ENCODE results near the gene SSH2. TPM values are rescaled to one million over a fixed set of nuclear protein-coding genes. Genes with fewer than 3 reads are reported as not detected.
A peak's percentile ranks its signal among the peaks of the same experiment; 100 is the strongest.

Gene SSH2
- total RNA-seq, 1 experiment from 2014 or later, result 5.5 TPM

DNA sequence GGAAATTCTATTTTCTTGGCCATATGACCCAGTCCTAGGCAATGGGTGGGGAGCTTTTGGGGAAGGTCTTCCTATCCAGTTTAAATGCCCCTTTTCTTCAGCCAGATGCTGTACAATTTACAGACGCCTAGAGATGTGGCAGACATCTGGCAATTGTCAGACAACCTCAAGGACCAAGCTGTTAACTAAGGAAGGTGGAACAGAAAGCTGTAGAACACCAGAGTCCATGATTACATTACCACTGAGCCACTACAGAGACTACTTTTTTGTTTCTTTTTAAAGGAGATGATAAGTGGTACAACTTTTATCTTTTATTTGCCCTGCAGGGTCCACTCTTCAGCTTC, 286.2 kb downstream of the SSH2 start:
- H3K27me3 ChIP-seq (ENCODE audit: control insufficient read depth, insufficient read depth, low read length), result no peaks in the 10 kb centered on the region
- H3K4me3 ChIP-seq (ENCODE audit: insufficient read depth, low read depth, low read length), result no peak overlapping the region
- DNase-seq, result no peak
- no peaks in the 10 kb centered on the region for H3K36me3 ChIP-seq (replicated peaks; ENCODE audit: control insufficient read depth, insufficient read depth, low read length)

DNA sequence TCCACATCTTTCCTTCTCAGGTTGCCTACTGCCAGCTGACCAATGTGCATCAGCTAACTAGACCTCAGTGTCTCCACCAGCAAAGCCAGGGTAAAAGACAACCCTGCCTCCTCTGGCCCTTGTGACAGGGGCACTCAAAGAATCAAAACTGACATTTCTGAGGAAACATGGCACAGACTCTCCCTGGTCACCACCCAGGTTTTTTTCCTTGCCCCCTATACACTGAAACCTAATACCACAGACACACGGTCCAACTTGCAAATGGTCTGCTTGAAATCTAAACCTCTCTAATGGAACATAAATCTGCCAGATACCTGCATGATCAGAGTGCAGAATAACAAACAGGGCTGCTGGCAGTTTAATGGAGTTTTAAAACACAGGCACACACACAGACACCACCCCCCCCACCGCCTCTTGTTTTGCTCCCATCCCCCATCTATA, 287.8 kb downstream of the SSH2 start:
- Histone ChIP-seq H3K27me3 (ENCODE audit: control insufficient read depth, insufficient read depth, low read length) (no peaks in the 10 kb centered on the region), H3K36me3 (replicated peaks; ENCODE audit: control insufficient read depth, insufficient read depth, low read length) (no peaks in the 10 kb centered on the region), H3K4me3 (ENCODE audit: insufficient read depth, low read depth, low read length) (no peak overlapping the region)
- no peak for DNase-seq

- no peaks in the 10 kb centered on the region for H3K36me3 ChIP-seq (replicated peaks; ENCODE audit: control insufficient read depth, insufficient read depth, low read length)
- no peak overlapping the region for H3K4me3 ChIP-seq (ENCODE audit: insufficient read depth, low read depth, low read length)
- no peaks in the 10 kb centered on the region for H3K27me3 ChIP-seq (ENCODE audit: control insufficient read depth, insufficient read depth, low read length)
- DNase-seq, result no peak
Observed at GRCh38 chr17:29640981-29641642, 288.9 kb downstream of the SSH2 start.

DNA sequence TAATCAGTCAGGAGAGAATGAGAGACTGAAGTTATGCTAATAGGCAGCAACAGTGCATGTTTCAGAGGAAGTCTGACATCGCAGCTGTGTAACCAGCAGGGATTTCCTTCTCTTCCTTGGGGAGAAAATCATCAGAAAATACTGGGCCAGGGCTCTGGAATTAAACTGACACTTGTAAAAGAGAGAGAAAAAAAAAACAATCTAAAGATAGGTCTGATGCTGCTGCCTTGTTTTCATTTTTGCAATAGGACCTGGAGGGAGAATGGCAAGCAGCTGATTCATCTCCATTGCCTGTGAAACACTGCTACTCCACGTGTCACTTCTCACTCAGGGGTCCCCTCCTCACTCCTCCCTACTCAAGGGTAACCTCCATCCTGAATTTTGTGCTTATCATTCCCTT, 289.6 kb downstream of the SSH2 start:
- H3K4me3 ChIP-seq (ENCODE audit: insufficient read depth, low read depth, low read length), result no peak overlapping the region
- H3K27me3 ChIP-seq (ENCODE audit: control insufficient read depth, insufficient read depth, low read length), result no peaks in the 10 kb centered on the region
- peak; percentile 39 for DNase-seq
- H3K36me3 ChIP-seq (replicated peaks; ENCODE audit: control insufficient read depth, insufficient read depth, low read length), result no peaks in the 10 kb centered on the region

- Histone ChIP-seq H3K27me3 (ENCODE audit: control insufficient read depth, insufficient read depth, low read length) (no peaks in the 10 kb centered on the region), H3K36me3 (replicated peaks; ENCODE audit: control insufficient read depth, insufficient read depth, low read length) (peaks cover 3% of the 10 kb centered on the region; the same call in 1 of the 2 replicates), H3K4me3 (ENCODE audit: insufficient read depth, low read depth, low read length) (no peak overlapping the region)
- DNase-seq, result peak; percentile 43
Observed at GRCh38 chr17:29633886-29634285, 296.1 kb downstream of the SSH2 start.

GRCh38 chr17:29630630-29631193, 299.3 kb downstream of the SSH2 start:
- DNase-seq, result no peak
- no peaks in the 10 kb centered on the region for H3K27me3 ChIP-seq (ENCODE audit: control insufficient read depth, insufficient read depth, low read length)
- H3K36me3 ChIP-seq (replicated peaks; ENCODE audit: control insufficient read depth, insufficient read depth, low read length), result peaks cover 3% of the 10 kb centered on the region; the same call in 1 of the 2 replicates
- H3K4me3 ChIP-seq (ENCODE audit: insufficient read depth, low read depth, low read length), result no peak overlapping the region

DNA sequence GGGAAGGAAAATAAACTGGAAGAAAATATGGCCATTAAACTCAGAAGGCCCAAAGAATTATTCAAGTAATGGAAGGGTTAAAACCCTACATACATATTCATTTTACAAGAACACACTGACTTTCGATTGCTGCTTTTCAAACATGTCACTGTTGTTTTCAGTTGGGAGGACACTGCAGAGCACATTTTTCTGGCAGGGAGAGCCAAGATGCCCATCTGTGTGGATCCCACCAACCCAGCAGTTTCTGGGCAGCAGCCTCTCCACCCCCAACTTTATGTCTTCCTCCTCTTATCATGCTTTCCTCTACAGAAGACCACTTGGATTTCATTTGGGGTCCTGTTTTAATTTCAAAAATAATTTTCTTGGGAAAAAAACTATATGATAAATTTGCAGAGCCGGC, 300.2 kb downstream of the SSH2 start:
- no peak overlapping the region for H3K4me3 ChIP-seq (ENCODE audit: insufficient read depth, low read depth, low read length)
- no peak for DNase-seq
- H3K27me3 ChIP-seq (ENCODE audit: control insufficient read depth, insufficient read depth, low read length), result no peaks in the 10 kb centered on the region
- H3K36me3 ChIP-seq (replicated peaks; ENCODE audit: control insufficient read depth, insufficient read depth, low read length), result peaks cover 3% of the 10 kb centered on the region; the same call in 1 of the 2 replicates

DNA sequence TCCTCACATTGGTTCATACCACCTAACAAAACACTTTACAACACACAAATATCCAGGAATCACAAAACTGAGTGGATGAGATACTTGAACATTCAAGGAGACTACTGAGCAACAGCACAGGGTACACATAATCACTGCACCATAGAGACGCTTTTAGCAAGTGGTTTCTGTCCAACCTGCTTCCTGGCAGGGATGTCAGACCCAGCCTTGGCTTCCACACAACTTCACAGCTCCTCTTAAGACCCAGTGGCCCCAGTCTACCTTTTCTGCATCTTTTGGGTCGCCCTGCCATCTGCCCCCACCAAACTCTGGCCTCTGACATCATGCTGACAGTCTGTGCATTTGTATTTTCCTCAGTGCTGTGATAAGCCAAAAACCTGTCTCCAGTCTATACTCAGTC, 301.4 kb downstream of the SSH2 start:
- no peak for DNase-seq
- no peaks in the 10 kb centered on the region; the same call in 1 of the 2 replicates for H3K27me3 ChIP-seq (ENCODE audit: control insufficient read depth, insufficient read depth, low read length)
- no peak overlapping the region for H3K4me3 ChIP-seq (ENCODE audit: insufficient read depth, low read depth, low read length)
- peaks cover 3% of the 10 kb centered on the region; the same call in 1 of the 2 replicates for H3K36me3 ChIP-seq (replicated peaks; ENCODE audit: control insufficient read depth, insufficient read depth, low read length)

DNA sequence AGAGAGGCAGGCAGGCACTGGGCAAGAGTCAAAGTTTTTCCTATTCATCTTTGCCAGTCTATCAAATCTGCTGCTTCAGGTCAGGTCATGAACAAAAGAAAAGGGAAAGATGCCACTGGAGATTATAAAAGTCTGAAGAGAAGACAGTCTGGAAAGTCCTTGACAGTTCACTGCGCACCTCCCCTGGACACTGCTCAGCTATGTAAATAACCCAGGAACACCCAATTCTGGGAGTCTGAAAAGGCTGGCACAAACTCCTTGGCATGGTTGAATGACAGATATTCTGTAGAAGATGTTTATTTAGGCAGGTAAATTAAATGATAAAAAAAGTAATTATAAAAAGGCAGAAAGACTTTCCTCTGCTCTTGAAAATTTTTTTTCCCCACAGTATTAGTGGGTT, 302.1 kb downstream of the SSH2 start:
- H3K36me3 ChIP-seq (replicated peaks; ENCODE audit: control insufficient read depth, insufficient read depth, low read length), result peaks cover 3% of the 10 kb centered on the region; the same call in 1 of the 2 replicates
- H3K4me3 ChIP-seq (ENCODE audit: insufficient read depth, low read depth, low read length), result no peak overlapping the region
- DNase-seq, result no peak

GRCh38 chr17:29625037-29625750, 304.8 kb downstream of the SSH2 start:
- Histone ChIP-seq H3K4me3 (ENCODE audit: insufficient read depth, low read depth, low read length) (no peak overlapping the region), H3K36me3 (replicated peaks; ENCODE audit: control insufficient read depth, insufficient read depth, low read length) (no peaks in the 10 kb centered on the region), H3K27me3 (ENCODE audit: control insufficient read depth, insufficient read depth, low read length) (peaks cover 17% of the 10 kb centered on the region)
- peak; percentile 71 for DNase-seq

More for the DNA sequence above, 302.1 kb downstream of the SSH2 start:
- peaks cover 2% of the 10 kb centered on the region; the same call in 1 of the 2 replicates for H3K27me3 ChIP-seq (ENCODE audit: control insufficient read depth, insufficient read depth, low read length)

DNA sequence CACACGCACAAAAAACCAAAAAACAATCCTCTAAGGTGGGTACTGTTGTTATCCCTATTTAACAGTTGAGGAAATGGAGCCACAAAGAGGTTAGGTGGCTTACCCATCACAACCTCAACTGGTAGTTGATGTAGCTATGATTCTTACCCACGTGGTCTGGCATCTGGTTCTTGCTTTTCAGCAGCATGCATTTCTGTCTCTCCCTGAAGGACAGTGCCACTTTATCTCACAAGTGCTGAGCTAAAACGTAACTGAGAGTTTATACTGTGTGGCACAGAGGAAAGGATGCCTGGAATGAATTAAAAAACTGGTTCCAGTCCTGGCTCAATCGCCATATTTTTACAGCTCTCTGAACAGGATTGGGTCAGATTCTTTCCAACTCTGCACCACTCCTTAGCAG, 305.4 kb downstream of the SSH2 start:
- H3K4me3 ChIP-seq (ENCODE audit: insufficient read depth, low read depth, low read length), result no peak overlapping the region
- H3K36me3 ChIP-seq (replicated peaks; ENCODE audit: control insufficient read depth, insufficient read depth, low read length), result no peaks in the 10 kb centered on the region
- peaks cover 18% of the 10 kb centered on the region for H3K27me3 ChIP-seq (ENCODE audit: control insufficient read depth, insufficient read depth, low read length)
- no peak for DNase-seq

GRCh38 chr17:29623283-29623647, 306.8 kb downstream of the SSH2 start:
- DNase-seq, result peak; percentile 62
- peaks cover 27% of the 10 kb centered on the region for H3K27me3 ChIP-seq (ENCODE audit: control insufficient read depth, insufficient read depth, low read length)
- no peaks in the 10 kb centered on the region for H3K36me3 ChIP-seq (replicated peaks; ENCODE audit: control insufficient read depth, insufficient read depth, low read length)
- peak overlapping the region; percentile 69 for H3K4me3 ChIP-seq (ENCODE audit: insufficient read depth, low read depth, low read length)

GRCh38 chr17:29622337-29623282, 307.4 kb downstream of the SSH2 start, which contains the start of gene CORO6:
Gene CORO6, minus strand, starts transcription at chr17:29622912. Its CDS starts 1,491 bp downstream, at chr17:29621421.
- no peaks in the 10 kb centered on the region for H3K36me3 ChIP-seq (replicated peaks; ENCODE audit: control insufficient read depth, insufficient read depth, low read length)
- DNase-seq, result peak; percentile 97
- peaks cover 33% of the 10 kb centered on the region for H3K27me3 ChIP-seq (ENCODE audit: control insufficient read depth, insufficient read depth, low read length)
- peak within 1 kb of the TSS; percentile 69 for H3K4me3 ChIP-seq (ENCODE audit: insufficient read depth, low read depth, low read length)

DNA sequence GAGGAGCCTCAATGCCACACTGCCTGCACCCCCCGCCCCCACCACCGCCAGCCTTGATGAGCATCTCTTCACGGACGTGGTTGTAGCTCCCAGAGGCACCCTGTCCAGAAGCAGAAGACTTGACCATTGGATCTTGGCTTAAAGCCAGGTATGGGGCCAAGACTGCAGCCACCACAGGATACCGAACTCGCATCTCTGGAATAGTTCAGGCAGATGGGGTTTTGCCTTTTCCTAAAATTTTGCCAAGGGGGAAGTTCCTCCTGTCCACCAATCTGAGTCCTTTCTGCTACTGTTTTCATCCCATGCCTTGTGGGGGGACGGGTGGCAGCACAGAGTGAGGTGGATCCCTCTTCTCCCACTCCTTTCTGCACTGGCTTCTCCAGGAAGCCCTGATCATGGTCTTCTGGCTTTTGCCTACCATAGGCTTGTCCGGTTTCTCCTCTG, 308.3 kb downstream of the SSH2 start:
- Histone ChIP-seq H3K36me3 (replicated peaks; ENCODE audit: control insufficient read depth, insufficient read depth, low read length) (no peaks in the 10 kb centered on the region), H3K4me3 (ENCODE audit: insufficient read depth, low read depth, low read length) (no peak overlapping the region), H3K27me3 (ENCODE audit: control insufficient read depth, insufficient read depth, low read length) (peaks cover 41% of the 10 kb centered on the region)
- DNase-seq, result peak; percentile 29
